ENCODE measurements around the gene ELAC2.

Gene ELAC2

DNA sequence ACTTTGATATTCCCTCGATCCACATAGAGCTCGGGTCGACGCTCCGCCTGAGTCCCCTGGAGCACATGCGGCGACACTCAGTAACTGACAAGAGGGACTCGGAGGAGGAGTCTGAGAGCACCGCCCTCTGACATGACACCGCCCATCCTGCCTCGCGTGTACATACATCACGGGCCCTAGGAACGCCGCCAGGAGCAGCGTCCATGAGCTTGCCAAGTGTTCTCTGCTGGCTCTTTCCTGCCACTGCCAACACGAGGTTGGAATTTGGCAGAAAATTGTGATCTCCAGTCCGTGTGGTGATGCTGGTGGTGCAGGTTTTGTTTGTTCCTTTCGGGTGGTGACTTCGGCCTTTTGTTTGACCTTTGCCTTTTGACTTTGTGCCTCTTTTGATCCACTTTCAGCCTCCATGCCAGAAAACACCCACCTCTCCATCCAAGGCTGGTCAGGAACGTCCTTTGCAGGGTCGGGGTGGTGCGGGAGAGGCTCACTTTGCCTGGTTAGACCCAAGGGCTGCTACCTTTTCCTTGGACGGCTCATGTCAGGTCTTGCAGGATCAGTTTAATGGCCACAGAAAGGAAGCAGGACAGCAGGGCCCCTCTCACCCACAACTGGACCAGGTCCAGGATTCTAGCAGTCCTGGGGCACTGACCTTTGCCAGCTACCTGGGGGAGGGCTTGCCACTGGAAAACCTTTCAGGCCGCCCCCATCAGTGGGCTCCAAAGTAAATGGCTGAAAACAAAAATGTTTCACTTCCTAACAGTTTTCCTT lies 27.6 kb downstream of the ELAC2 start:
- H3K4me3 ChIP-seq (ENCODE audit: low read depth, low read length): no peak overlapping the region
- TF ChIP-seq, protein P1, sequence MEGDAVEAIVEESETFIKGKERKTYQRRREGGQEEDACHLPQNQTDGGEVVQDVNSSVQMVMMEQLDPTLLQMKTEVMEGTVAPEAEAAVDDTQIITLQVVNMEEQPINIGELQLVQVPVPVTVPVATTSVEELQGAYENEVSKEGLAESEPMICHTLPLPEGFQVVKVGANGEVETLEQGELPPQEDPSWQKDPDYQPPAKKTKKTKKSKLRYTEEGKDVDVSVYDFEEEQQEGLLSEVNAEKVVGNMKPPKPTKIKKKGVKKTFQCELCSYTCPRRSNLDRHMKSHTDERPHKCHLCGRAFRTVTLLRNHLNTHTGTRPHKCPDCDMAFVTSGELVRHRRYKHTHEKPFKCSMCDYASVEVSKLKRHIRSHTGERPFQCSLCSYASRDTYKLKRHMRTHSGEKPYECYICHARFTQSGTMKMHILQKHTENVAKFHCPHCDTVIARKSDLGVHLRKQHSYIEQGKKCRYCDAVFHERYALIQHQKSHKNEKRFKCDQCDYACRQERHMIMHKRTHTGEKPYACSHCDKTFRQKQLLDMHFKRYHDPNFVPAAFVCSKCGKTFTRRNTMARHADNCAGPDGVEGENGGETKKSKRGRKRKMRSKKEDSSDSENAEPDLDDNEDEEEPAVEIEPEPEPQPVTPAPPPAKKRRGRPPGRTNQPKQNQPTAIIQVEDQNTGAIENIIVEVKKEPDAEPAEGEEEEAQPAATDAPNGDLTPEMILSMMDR (IDR thresholded peaks at IDR 0.05; ENCODE audit: low read depth, low read length): no peak

DNA sequence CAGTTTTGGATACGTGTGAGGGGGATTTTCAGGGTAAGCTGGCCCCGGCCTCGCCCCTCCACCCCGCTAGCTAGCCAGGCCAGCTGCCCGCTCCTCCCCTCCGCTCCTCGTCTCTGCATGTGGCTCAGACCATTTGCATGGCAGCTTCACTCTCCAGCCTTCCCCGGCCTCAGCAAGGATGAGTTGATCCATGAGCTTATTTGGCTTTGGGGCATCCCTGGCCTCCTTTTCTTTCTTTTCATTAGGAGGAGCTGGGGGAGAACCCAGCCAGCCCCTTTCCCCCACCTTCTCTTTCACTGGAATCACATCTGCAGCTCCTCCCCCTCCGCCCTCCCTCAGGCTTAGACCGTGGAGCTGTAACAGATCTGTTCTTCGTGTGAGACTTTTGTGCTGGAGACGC lies 30.7 kb downstream of the ELAC2 start:
- H3K4me3 ChIP-seq (ENCODE audit: low read depth, low read length): no peak overlapping the region
- TF ChIP-seq, protein P1 (IDR thresholded peaks at IDR 0.05; ENCODE audit: low read depth, low read length): no peak

DNA sequence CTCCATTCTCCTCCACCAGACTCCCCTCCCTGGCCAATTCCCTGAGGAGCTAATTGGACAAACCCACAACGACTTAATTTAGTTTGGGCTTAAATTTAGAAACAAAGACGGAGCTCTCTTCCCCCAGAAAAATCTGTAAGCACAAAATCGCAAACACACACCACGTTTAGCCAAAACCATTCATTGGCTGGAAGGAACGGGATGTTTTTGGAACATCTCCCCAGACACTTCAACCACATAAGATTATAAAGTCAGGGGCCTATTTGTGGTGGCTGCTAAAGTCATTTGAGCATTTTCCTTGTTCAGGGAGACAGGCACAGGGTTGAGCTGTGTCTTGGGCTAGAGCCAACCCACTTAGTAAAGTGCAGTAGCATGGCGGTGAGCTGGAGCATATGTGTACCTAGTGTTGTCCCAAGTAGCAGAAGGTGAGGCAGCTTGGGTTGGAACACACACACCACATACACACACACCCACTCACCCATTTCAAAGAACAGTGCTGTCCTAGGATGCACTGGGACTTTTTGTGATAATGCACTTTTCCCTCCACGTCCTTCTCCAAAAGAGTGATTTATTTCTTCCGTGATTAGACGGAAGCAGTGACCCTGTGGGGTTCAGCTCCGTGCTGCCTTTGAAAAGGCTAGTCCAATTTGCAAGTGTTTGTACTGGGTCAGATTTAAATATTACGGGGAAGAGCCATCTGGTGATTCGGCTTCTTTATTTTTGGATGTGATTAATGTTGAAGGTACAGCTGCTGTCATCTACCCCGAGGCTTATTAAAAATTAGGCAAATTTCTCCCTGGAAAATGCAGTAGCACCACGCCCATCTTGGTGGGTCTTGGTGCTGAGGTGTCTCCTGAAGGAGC lies 32.2 kb downstream of the ELAC2 start:
- TF ChIP-seq, protein P1 (IDR thresholded peaks at IDR 0.05; ENCODE audit: low read depth, low read length): no peak

DNA sequence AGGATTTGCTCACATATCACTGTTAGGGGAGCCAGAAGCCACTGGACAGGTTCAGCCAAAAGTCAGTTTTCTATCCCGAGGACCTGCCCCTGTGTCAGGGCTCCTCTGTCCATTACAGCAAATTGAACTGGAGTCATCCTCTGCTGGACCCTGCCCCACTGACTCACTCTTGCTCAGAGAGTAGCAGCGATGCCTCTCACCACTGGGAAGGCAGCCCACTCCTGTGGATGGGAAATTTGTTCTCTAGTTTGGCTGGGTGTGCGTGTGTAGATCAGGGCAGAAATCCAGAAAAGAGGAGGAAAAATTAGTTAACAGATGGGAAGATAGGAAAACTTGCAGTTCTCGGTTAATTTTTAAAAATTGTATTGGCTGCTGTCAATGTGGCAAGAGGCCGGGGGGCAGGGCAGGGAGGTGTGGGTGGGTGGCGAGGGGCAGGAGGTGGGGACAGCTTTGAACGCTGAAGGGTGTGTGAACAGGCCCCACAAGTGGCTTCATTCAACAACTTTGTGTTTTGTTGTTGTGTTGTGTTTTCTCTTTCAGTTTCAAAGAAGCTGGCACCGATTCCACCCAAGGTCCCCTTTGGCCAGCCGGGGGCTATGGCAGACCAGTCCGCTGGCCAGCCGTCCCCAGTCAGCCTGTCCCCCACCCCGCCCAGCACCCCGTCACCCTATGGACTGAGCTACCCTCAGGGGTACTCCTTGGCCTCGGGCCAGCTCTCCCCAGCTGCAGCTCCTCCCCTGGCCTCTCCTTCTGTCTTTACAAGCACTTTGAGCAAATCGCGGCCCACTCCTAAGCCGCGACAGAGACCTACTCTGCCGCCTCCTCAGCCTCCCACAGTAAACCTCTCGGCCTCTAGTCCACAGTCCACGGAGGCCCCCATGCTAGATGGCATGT lies 33.6 kb downstream of the ELAC2 start:
- H3K4me3 ChIP-seq (ENCODE audit: low read depth, low read length): no peak overlapping the region
- TF ChIP-seq, protein P1 (IDR thresholded peaks at IDR 0.05; ENCODE audit: low read depth, low read length): no peak

More for the DNA sequence above, 32.2 kb downstream of the ELAC2 start:
- no peak overlapping the region for H3K4me3 ChIP-seq (ENCODE audit: low read depth, low read length)

DNA sequence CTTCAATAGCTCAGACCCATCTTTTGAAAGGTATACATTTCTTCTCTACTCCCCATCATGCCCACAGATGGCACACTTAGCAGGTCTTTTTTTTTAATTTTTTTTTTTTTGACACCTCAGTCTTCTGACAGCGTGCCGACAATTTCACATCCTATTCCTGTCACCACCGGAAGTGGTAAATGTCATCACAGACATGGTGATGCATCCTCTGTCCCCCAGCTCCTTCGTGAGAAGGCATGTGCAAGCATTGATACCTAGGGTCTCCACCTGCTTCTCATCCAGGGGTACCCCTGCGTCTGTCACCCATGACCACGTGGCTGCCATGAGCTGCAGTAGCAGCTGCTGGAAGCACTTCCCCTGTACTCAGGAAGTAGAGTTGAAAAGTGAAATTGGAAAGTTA lies 35.6 kb downstream of the ELAC2 start:
- H3K4me3 ChIP-seq (ENCODE audit: low read depth, low read length): no peak overlapping the region
- TF ChIP-seq, protein P1 (IDR thresholded peaks at IDR 0.05; ENCODE audit: low read depth, low read length): no peak

DNA sequence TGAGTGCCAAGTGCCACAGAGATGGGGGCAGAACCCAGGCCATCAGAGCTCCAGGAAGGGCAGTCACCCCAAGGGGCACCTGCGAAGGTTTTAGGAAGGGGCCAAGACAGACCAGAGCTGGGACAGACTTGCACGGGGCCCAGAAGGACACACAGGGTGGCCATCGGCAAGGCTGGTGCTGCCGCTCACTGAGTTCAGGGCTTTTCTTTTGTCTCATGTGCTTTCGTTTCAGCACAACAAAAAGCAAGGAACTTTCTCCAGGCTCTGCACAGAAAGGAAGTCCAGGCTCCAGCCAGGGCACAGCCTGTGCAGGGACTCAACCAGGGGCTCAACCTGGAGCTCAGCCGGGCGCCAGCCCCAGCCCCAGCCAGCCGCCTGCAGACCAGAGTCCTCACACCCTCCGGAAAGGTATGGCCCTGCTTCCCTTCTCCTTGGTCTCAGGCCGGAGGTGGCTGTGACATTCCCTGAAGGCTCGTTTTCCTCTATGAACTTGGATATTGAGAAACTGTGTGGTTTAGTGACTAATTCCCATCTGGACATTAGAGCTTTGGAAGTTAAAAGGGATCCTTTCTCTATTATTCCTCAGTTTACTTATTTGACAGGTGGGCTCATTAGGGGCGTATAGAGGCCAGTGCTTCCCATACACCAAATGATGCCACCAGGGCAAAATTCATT lies 37.9 kb downstream of the ELAC2 start:
- H3K4me3 ChIP-seq (ENCODE audit: low read depth, low read length): no peak overlapping the region
- TF ChIP-seq, protein P1 (IDR thresholded peaks at IDR 0.05; ENCODE audit: low read depth, low read length): no peak

Measured in WI38 (cell line).